H9 (cell line): ENCODE measurements around the gene RBX1. TPM values are rescaled to one million over a fixed set of nuclear protein-coding genes. Genes with fewer than 3 reads are reported as not detected.

Source experiments
- DNase-seq: peaks from one replicate; pipeline ENCODE4 v3.0.0-alpha.2; 2017
- H2AFZ ChIP-seq: one replicate; pipeline ENCODE4 v1.6.1; 2013; ENCODE audit warnings: mild to moderate bottlenecking, low read length, control low read depth, moderate library complexity
- H2AK5ac ChIP-seq: 2 replicates; pipeline ENCODE4 v1.6.1; 2013; ENCODE audit warnings: low read length, control low read depth, mixed read lengths; ENCODE audit not compliant: insufficient read length
- H2BK120ac ChIP-seq: one replicate; pipeline ENCODE4 v1.6.1; 2013; ENCODE audit warnings: low read depth, mild to moderate bottlenecking, low read length, control low read depth, inconsistent platforms; ENCODE audit not compliant: poor library complexity, severe bottlenecking
- H2BK12ac ChIP-seq: 2 replicates; pipeline ENCODE4 v1.6.1; 2013; ENCODE audit warnings: low read length, control low read depth, mixed read lengths, low read depth; ENCODE audit not compliant: insufficient read length
- H2BK15ac ChIP-seq: 2 replicates; pipeline ENCODE4 v1.6.1; 2013; ENCODE audit warnings: low read depth, low read length, control low read depth
- H2BK20ac ChIP-seq: one replicate; pipeline ENCODE4 v1.6.1; 2013; ENCODE audit warnings: low read depth, mild to moderate bottlenecking, low read length, control low read depth, inconsistent platforms; ENCODE audit not compliant: poor library complexity, severe bottlenecking
- H2BK5ac ChIP-seq: 2 replicates; pipeline ENCODE4 v1.6.1; 2013; ENCODE audit warnings: low read length, control low read depth, mixed read lengths; ENCODE audit not compliant: insufficient read length
- H3K14ac ChIP-seq: 2 replicates; pipeline ENCODE4 v1.6.1; 2013; ENCODE audit warnings: low read length, control low read depth; ENCODE audit not compliant: insufficient read depth
- H3K18ac ChIP-seq: 2 replicates; pipeline ENCODE4 v1.6.1; 2013; ENCODE audit warnings: low read depth, mild to moderate bottlenecking, mixed read lengths, low read length, control low read depth; ENCODE audit not compliant: insufficient read length
- H3K23ac ChIP-seq: 2 replicates; pipeline ENCODE4 v1.6.1; 2013; ENCODE audit warnings: low read length, control low read depth, mixed read lengths, low read depth; ENCODE audit not compliant: insufficient read length
- H3K23me2 ChIP-seq: 2 replicates; pipeline ENCODE4 v1.6.1; 2013; ENCODE audit warnings: low read depth, mild to moderate bottlenecking, mixed read lengths, low read length, control low read depth; ENCODE audit not compliant: insufficient read length, poor library complexity, severe bottlenecking
- H3K27ac ChIP-seq: 2 replicates; pipeline ENCODE4 v1.5.1; 2013; ENCODE audit warnings: low read length, control low read depth, mixed read lengths, low read depth; ENCODE audit not compliant: insufficient read length
- H3K27me3 ChIP-seq: 2 replicates; pipeline ENCODE4 v1.6.1; 2013; ENCODE audit warnings: low read length, control low read depth, inconsistent platforms; ENCODE audit not compliant: insufficient read depth
- H3K4ac ChIP-seq: 2 replicates; pipeline ENCODE4 v1.6.1; 2013; ENCODE audit warnings: low read depth, mild to moderate bottlenecking, control low read depth, inconsistent platforms, low read length, moderate library complexity
- H3K4me1 ChIP-seq: 2 replicates; pipeline ENCODE4 v1.6.1; 2013; ENCODE audit warnings: low read length, control low read depth, inconsistent platforms; ENCODE audit not compliant: insufficient read depth
- H3K4me2 ChIP-seq: 2 replicates; pipeline ENCODE4 v1.6.1; 2013; ENCODE audit warnings: low read length, control low read depth, mixed read lengths; ENCODE audit not compliant: insufficient read length, insufficient read depth
- H3K56ac ChIP-seq: 2 replicates; pipeline ENCODE4 v1.6.1; 2013; ENCODE audit warnings: low read depth, mild to moderate bottlenecking, mixed read lengths, low read length, control low read depth; ENCODE audit not compliant: insufficient read length
- H3K79me1 ChIP-seq: 2 replicates; pipeline ENCODE4 v1.6.1; 2013; ENCODE audit warnings: low read depth, mild to moderate bottlenecking, moderate library complexity, low read length, control low read depth, inconsistent platforms; ENCODE audit not compliant: insufficient read depth, poor library complexity, severe bottlenecking
- H3K79me2 ChIP-seq: 2 replicates; pipeline ENCODE4 v1.6.1; 2013; ENCODE audit warnings: low read length, control low read depth, inconsistent platforms; ENCODE audit not compliant: insufficient read depth
- H3K9ac ChIP-seq: 2 replicates; pipeline ENCODE4 v1.6.1; 2013; ENCODE audit warnings: low read length, control low read depth, mixed read lengths; ENCODE audit not compliant: insufficient read length; ENCODE audit errors: extremely low read depth
- H3K9me3 ChIP-seq: one replicate; pipeline ENCODE4 v1.6.1; 2013; ENCODE audit warnings: low read depth, low read length, inconsistent platforms; ENCODE audit not compliant: control insufficient read depth
- H3T11ph ChIP-seq: one replicate; pipeline ENCODE4 v1.6.1; 2013; ENCODE audit warnings: mild to moderate bottlenecking, low read length, control low read depth, inconsistent platforms
- H4K20me1 ChIP-seq: one replicate; pipeline ENCODE4 v1.6.1; 2013; ENCODE audit not compliant: control insufficient read depth, insufficient read length, insufficient read depth
- H4K5ac ChIP-seq: 2 replicates; pipeline ENCODE4 v1.6.1; 2013; ENCODE audit warnings: low read depth, mild to moderate bottlenecking, mixed read lengths, low read length, control low read depth; ENCODE audit not compliant: insufficient read length
- H4K8ac ChIP-seq: replicated peaks from 2 replicates; pipeline ENCODE4 v1.6.1; 2013; ENCODE audit warnings: low read length, control low read depth, mixed read lengths, low read depth; ENCODE audit not compliant: insufficient read length
- H4K91ac ChIP-seq: 2 replicates; pipeline ENCODE4 v1.6.1; 2013; ENCODE audit warnings: low read depth, mild to moderate bottlenecking, moderate library complexity, mixed read lengths, low read length, control low read depth; ENCODE audit not compliant: insufficient read length
- H3K27ac Mint-ChIP-seq, 3 experiments: 2 replicates in 2 of 3; 3 replicates in 1 of 3; pipeline ENCODE4 v1.8.0; 2020 to 2021; ENCODE audit warnings: mixed read lengths in 3 of 3, mild to moderate bottlenecking in 1 of 3, moderate library complexity in 1 of 3
- H3K27me3 Mint-ChIP-seq: 2 replicates; pipeline ENCODE4 v1.8.0; 2021; ENCODE audit warnings: low read depth, mild to moderate bottlenecking, moderate library complexity, mixed read lengths
- H3K36me3 Mint-ChIP-seq, 3 experiments: 2 replicates in 2 of 3; 3 replicates in 1 of 3; pipeline ENCODE4 v1.8.0; 2020 to 2021; ENCODE audit warnings: low read depth in 3 of 3, mixed read lengths in 3 of 3; ENCODE audit not compliant: insufficient read depth in 1 of 3
- H3K4me1 Mint-ChIP-seq, 2 experiments: 2 replicates each; pipeline ENCODE4 v1.8.0; 2020; ENCODE audit warnings: mixed read lengths in 2 of 2
- H3K4me3 Mint-ChIP-seq, 2 experiments: 2 replicates in 1 of 2; 3 replicates in 1 of 2; pipeline ENCODE4 v1.8.0; 2020 to 2021; ENCODE audit warnings: mild to moderate bottlenecking in 2 of 2, mixed read lengths in 2 of 2, moderate library complexity in 1 of 2
- H3K9me3 Mint-ChIP-seq, 2 experiments: 2 replicates in 1 of 2; 3 replicates in 1 of 2; pipeline ENCODE4 v1.8.0; 2020; ENCODE audit warnings: mild to moderate bottlenecking in 2 of 2, mixed read lengths in 2 of 2, moderate library complexity in 1 of 2
- CTCF ChIP-seq: fragments of 200-600 bp; sonication (generic); conservative IDR thresholded peaks from 3 replicates; pipeline ENCODE4 v1.8.0; 2021; ENCODE audit warnings: antibody characterized with exemption, mild to moderate bottlenecking
- WGBS: extraction: QIAGEN DNeasy Blood & Tissue Kit; methylation state at CpG from one replicate; pipeline ENCODE4 v1.1.7; 2013; ENCODE audit warnings: missing lambda C conversion rate, low lambda C conversion rate, mixed read lengths; ENCODE audit not compliant: insufficient read length; ENCODE audit errors: extremely low coverage; 5-methylcytosine and 5-hydroxymethylcytosine counted together
- total RNA-seq: library from RNA; stranded (reverse); gene quantifications from 2 replicates; pipeline ENCODE4 v1.2.1, GENCODE V29; 2021

RBX1 gene
- total RNA-seq, 1 experiment from 2014 or later, result 85.6 TPM

GRCh38 chr22:40976866-40977700, 25.9 kb downstream of the RBX1 start:
- Histone ChIP-seq H3K14ac (no peak overlapping the region; the same call in 1 of the 2 replicates), H4K8ac (no peak overlapping the region), H4K20me1 (no peaks in the 10 kb centered on the region), H3K9ac (no peak overlapping the region), H2BK120ac (no peak overlapping the region), H3K27me3 (no peaks in the 10 kb centered on the region), H4K91ac (no peak overlapping the region), H3K79me1 (no peaks in the 10 kb centered on the region), H4K5ac (no peak overlapping the region), H2BK15ac (0 out of 2 replicates have a peak overlapping the region, but pooled peaks have one; percentile 37), H2BK12ac (no peak overlapping the region), H3K18ac (no peak overlapping the region), H3K27ac (no peak overlapping the region), H3K23me2 (no peaks in the 10 kb centered on the region), H3K4ac (no peak overlapping the region), H3K9me3 (no peaks in the 10 kb centered on the region), H3K56ac (no peak overlapping the region), H2BK5ac (no peak overlapping the region), H2BK20ac (no peak overlapping the region), H2AFZ (no peak overlapping the region), H3T11ph (no peak overlapping the region), H3K79me2 (no peaks in the 10 kb centered on the region), H3K23ac (no peak overlapping the region), H3K4me1 (no peaks in the 10 kb centered on the region), H3K4me2 (no peak overlapping the region), H2AK5ac (no peak overlapping the region)
- Mint-ChIP-seq H3K36me3 (peaks cover 3 to 14% (median 10%) of the 10 kb centered on the region in 3 experiments; a peak in 6 of 7 replicates), H3K4me3 (no peak overlapping the region), H3K27me3 (no peaks in the 10 kb centered on the region), H3K27ac (peak overlapping the region in 2 of 3 experiments; percentile 5 to 26; a peak in 3 of 7 replicates), H3K9me3 (no peaks in the 10 kb centered on the region), H3K4me1 (no peaks in the 10 kb centered on the region; a peak in 1 of 4 replicates)
- no peak for TF ChIP-seq CTCF
- WGBS, result no CpG with 5 or more reads among the region's 18 CpGs
- no peak for DNase-seq
